C1 segment of cervical spinal cord (tissue), 14 donors: Measurements from ENCODE around the gene FGF4.

Source experiments
- DNase-seq, 14 donors: peaks; one replicate each; lab custom pipeline; 2025; lab: John Stamatoyannopoulos, UW

Gene FGF4

GRCh38 chr11:69726481-69726880, 48.7 kb downstream of the FGF4 start:
- no peak for DNase-seq

DNA sequence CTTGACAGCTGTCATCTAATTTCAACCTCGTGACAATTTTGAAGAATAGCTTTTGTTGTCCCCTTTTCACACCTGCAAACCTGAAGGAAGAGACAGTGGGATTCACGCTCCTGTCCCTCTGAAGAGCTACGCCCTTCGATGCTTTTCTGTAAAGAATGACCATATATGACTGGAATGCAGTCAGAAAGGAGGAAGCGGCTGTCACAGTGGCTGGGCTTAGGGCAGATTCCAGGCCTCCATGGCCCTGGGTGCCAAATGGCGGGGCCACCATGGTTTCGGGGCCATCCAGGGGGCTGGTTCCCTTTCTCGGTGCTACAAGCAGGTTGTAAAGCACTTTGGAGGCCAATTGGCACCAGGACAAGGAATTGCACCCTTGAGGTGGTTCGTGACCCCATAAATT, 49.1 kb downstream of the FGF4 start:
- DNase-seq: no peak

DNA sequence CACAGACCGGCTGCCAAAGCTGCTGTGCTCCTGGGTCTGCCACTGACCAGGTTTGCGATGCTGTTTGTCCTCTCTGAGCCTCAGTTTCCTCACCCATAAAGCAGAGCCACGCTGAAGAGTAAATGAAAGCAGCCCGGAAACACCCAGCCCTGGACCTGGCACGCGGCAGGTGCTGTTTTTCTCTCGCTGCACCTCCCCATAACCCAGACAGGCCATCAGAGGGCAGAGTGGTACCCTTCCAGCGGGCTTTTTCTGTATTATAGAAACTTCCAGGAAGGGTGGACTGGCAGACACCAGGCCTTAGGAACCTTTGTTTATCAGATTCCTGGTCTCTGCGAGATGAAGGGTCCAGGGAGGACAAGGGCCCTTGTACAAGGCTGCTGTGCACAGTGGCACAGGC, 53.4 kb downstream of the FGF4 start:
- DNase-seq: no peak

- no peak for DNase-seq
Measured at GRCh38 chr11:69721106-69721505, 54.0 kb downstream of the FGF4 start.
